HepG2 (cell line): ENCODE results near the gene METRN. TPM values are rescaled to one million over a fixed set of nuclear protein-coding genes. Genes with fewer than 3 reads are reported as not detected.

Experiments
- ATF7-NPFF ChIP-seq: sonication (generic); formaldehyde crosslinking; IDR thresholded peaks from 2 replicates; pipeline ENCODE4 v1.8.1; 2023; ENCODE audit warnings: mild to moderate bottlenecking, low read depth, missing genetic modification reagents, moderate library complexity
- FOXA1 ChIP-seq, 2 experiments: fragments of 450-650 bp in 1 of 2; sonication (generic) in 1 of 2; formaldehyde crosslinking in 1 of 2; IDR thresholded peaks; 2 replicates each; pipeline versions ENCODE4 v1.4.0 to v1.6.1; 2016 to 2020; ENCODE audit warnings: missing genetic modification reagents in 1 of 2
- GPN1 ChIP-seq: sonication (generic); formaldehyde crosslinking; IDR thresholded peaks from 2 replicates; pipeline ENCODE4 v1.5.1; 2020; ENCODE audit warnings: missing genetic modification reagents, borderline replicate concordance
- IKZF4 ChIP-seq: sonication (generic); formaldehyde crosslinking; IDR thresholded peaks from 2 replicates; pipeline ENCODE4 v1.5.1; 2020; ENCODE audit warnings: borderline replicate concordance, mild to moderate bottlenecking, low read depth, missing genetic modification reagents; ENCODE audit errors: not compliant biosample characterization
- IRX3 ChIP-seq: sonication (generic); formaldehyde crosslinking; IDR thresholded peaks from 2 replicates; pipeline ENCODE4 v1.8.1; 2023; ENCODE audit warnings: mild to moderate bottlenecking, low read depth, missing genetic modification reagents, borderline replicate concordance
- MEIS2 ChIP-seq: sonication (generic); formaldehyde crosslinking; IDR thresholded peaks from 2 replicates; pipeline ENCODE4 v1.9.0; 2021; ENCODE audit warnings: mild to moderate bottlenecking, missing genetic modification reagents
- POLR2A ChIP-seq, 2 experiments: IDR thresholded peaks; 2 replicates each; pipeline ENCODE4 v1.6.1; 2011; ENCODE audit warnings: low read depth in 2 of 2, low read length in 2 of 2, mild to moderate bottlenecking in 1 of 2, moderate library complexity in 1 of 2; ENCODE audit not compliant: insufficient read depth in 1 of 2
- REXO4 ChIP-seq: sonication (generic); formaldehyde crosslinking; IDR thresholded peaks from 2 replicates; pipeline ENCODE4 v1.8.0; 2022; ENCODE audit warnings: missing genetic modification reagents, mild to moderate bottlenecking, borderline replicate concordance
- RFXAP ChIP-seq: sonication (generic); formaldehyde crosslinking; IDR thresholded peaks from 2 replicates; pipeline ENCODE4 v1.4.0; 2020; ENCODE audit warnings: missing genetic modification reagents, borderline replicate concordance
- TBL1XR1 ChIP-seq: fragments of 150-350 bp; IDR thresholded peaks from 2 replicates; pipeline ENCODE4 v1.6.1; 2014; ENCODE audit warnings: borderline replicate concordance, low read length; ENCODE audit not compliant: partially characterized antibody
- ZNF234 ChIP-seq: sonication (generic); formaldehyde crosslinking; conservative IDR thresholded peaks from 2 replicates; pipeline ENCODE4 v1.5.1; 2020; ENCODE audit warnings: mild to moderate bottlenecking, missing genetic modification reagents
- ZNF253 ChIP-seq: sonication (generic); formaldehyde crosslinking; IDR thresholded peaks from 2 replicates; pipeline ENCODE4 v1.8.0; 2022; ENCODE audit warnings: mild to moderate bottlenecking, missing genetic modification reagents, borderline replicate concordance
- ZNF552 ChIP-seq: sonication (generic); formaldehyde crosslinking; IDR thresholded peaks from 2 replicates; pipeline ENCODE4 v1.9.0; 2022; ENCODE audit warnings: missing genetic modification reagents, mild to moderate bottlenecking, borderline replicate concordance
- ZNF558 ChIP-seq: sonication (generic); formaldehyde crosslinking; IDR thresholded peaks from 2 replicates; pipeline ENCODE4 v1.9.0; 2022; ENCODE audit warnings: mild to moderate bottlenecking, missing genetic modification reagents, borderline replicate concordance
- ZNF724P ChIP-seq: sonication (generic); formaldehyde crosslinking; IDR thresholded peaks from 2 replicates; pipeline ENCODE4 v1.8.0; 2022; ENCODE audit warnings: missing genetic modification reagents, borderline replicate concordance
- ZNF761 ChIP-seq: sonication (generic); formaldehyde crosslinking; conservative IDR thresholded peaks from 2 replicates; pipeline ENCODE4 v1.4.0; 2020; ENCODE audit warnings: mild to moderate bottlenecking, missing genetic modification reagents
- ZNF776 ChIP-seq: sonication (generic); formaldehyde crosslinking; IDR thresholded peaks from 2 replicates; pipeline ENCODE4 v1.4.0; 2020; ENCODE audit warnings: mild to moderate bottlenecking, missing genetic modification reagents
- polyA plus RNA-seq, 8 experiments: library from polyadenylated mRNA; depleted of rRNA in 3 of 8; stranded (reverse) in 7 of 8; unstranded in 1 of 8; fragments of >200 nt; fragmentation: Illumina TruSeq in 4 of 8; extraction: Trizol in 4 of 8; gene quantifications; 2 replicates each; pipeline versions ENCODE4 v1.2.1 to v1.2.3, GENCODE V29; 2011 to 2016; ENCODE audit warnings: low read depth in 4 of 8, missing spikeins in 1 of 8, mixed read lengths in 1 of 8; ENCODE audit not compliant: insufficient read depth in 1 of 8
- total RNA-seq, 5 experiments: library from RNA; depleted of rRNA; stranded (reverse); fragments of >200 nt; fragmentation: Illumina TruSeq; extraction: Trizol; gene quantifications; 2 replicates each; pipeline ENCODE4 v1.2.3, GENCODE V29; 2016; ENCODE audit warnings: low read depth in 1 of 5
- TF ChIP-seq, protein P1 (sequence below): sonication (generic); formaldehyde crosslinking; conservative IDR thresholded peaks from 2 replicates; pipeline ENCODE4 v1.5.0; 2020; ENCODE audit warnings: missing genetic modification reagents
- TF ChIP-seq, protein P2 (sequence below): IDR thresholded peaks from 2 replicates; pipeline ENCODE4 v1.6.1; 2012; ENCODE audit warnings: inconsistent platforms
- TF ChIP-seq, protein P3 (sequence below): sonication (generic); formaldehyde crosslinking; IDR thresholded peaks from 2 replicates; pipeline ENCODE4 v1.4.0; 2020; ENCODE audit warnings: missing genetic modification reagents

Gene METRN
- total and polyA plus RNA-seq, 2 of the 13 experiments (the other 11 are each of a cell fraction or from before 2014, with no cell fraction given): 25.5 to 46.1 TPM

DNA sequence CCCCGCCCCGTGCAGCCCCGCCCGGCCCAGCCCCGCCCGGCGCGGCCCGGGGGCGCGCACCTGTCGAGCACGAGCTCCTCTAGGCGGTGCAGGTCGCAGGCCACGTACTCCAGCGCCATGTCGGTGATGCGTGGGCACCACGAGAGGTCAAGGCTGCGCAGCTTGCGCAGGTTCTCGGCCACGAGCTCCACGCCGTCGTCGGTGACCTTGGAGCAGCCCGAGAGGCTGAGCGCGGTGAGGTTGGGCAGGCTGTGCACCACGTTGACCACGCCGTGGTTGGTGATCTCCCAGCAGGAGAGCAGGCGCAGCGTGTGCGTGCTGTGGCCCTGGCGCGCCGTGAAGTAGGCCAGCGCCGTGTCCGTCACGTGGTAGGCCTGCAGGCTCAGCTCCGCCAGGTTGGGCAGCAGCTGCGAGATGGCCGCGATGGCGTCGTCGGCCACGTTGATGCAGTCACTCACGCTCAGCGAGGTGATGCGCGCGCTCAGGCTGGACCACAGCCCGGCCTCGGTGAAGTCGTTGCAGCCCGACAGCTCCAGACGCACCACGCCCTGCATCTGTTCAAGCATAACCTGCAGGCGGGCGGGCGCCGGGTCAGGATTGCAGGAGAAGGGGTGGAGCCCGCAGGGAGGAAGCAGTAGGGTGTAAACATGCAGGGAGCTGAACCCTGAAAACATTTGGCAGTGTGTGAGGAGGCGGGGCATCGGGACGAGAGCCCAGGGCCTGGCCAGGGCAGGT lies 19.4 kb upstream of the METRN start (continued):
- TF ChIP-seq, protein P1, sequence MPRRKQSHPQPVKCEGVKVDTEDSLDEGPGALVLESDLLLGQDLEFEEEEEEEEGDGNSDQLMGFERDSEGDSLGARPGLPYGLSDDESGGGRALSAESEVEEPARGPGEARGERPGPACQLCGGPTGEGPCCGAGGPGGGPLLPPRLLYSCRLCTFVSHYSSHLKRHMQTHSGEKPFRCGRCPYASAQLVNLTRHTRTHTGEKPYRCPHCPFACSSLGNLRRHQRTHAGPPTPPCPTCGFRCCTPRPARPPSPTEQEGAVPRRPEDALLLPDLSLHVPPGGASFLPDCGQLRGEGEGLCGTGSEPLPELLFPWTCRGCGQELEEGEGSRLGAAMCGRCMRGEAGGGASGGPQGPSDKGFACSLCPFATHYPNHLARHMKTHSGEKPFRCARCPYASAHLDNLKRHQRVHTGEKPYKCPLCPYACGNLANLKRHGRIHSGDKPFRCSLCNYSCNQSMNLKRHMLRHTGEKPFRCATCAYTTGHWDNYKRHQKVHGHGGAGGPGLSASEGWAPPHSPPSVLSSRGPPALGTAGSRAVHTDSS: 0 out of 2 replicates have a peak, but pooled peaks have one; percentile 51
- TF ChIP-seq ATF7-NPFF (CRISPR knock-in tag) (peak; percentile 74; the same call in 1 of the 2 replicates), IKZF4 (CRISPR knock-in tag) (peak; percentile 75), ZNF234 (CRISPR knock-in tag) (no peak), RFXAP (CRISPR knock-in tag) (no peak), REXO4 (CRISPR knock-in tag) (0 out of 2 replicates have a peak, but pooled peaks have one; percentile 83), GPN1 (peak; percentile 23; the same call in 1 of the 2 replicates), TBL1XR1 (no peak), ZNF724P (peak; percentile 86), IRX3 (no peak), ZNF761 (no peak), FOXA1 (IDR thresholded peaks at IDR 0.05) (no peak), FOXA1 (CRISPR knock-in tag; IDR thresholded peaks at IDR 0.05) (peak; percentile 28), ZNF558 (peak; percentile 66; the same call in 1 of the 2 replicates), MEIS2 (CRISPR knock-in tag) (no peak), ZNF776 (CRISPR knock-in tag) (peak; percentile 86; the same call in 1 of the 2 replicates), POLR2A (IDR thresholded peaks at IDR 0.05; ENCODE audit: insufficient read depth in 1 of 2, low read depth in 2 of 2, low read length in 2 of 2) (0 out of 4 replicates have a peak, but pooled peaks of 1 of the 2 experiments have one; percentile 49), ZNF253 (CRISPR knock-in tag) (peak; percentile 92; the same call in 1 of the 2 replicates), ZNF552 (CRISPR knock-in tag) (0 out of 2 replicates have a peak, but pooled peaks have one; percentile 44)
- TF ChIP-seq, protein P2, sequence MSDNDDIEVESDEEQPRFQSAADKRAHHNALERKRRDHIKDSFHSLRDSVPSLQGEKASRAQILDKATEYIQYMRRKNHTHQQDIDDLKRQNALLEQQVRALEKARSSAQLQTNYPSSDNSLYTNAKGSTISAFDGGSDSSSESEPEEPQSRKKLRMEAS: peak; percentile 94
- TF ChIP-seq, protein P3, sequence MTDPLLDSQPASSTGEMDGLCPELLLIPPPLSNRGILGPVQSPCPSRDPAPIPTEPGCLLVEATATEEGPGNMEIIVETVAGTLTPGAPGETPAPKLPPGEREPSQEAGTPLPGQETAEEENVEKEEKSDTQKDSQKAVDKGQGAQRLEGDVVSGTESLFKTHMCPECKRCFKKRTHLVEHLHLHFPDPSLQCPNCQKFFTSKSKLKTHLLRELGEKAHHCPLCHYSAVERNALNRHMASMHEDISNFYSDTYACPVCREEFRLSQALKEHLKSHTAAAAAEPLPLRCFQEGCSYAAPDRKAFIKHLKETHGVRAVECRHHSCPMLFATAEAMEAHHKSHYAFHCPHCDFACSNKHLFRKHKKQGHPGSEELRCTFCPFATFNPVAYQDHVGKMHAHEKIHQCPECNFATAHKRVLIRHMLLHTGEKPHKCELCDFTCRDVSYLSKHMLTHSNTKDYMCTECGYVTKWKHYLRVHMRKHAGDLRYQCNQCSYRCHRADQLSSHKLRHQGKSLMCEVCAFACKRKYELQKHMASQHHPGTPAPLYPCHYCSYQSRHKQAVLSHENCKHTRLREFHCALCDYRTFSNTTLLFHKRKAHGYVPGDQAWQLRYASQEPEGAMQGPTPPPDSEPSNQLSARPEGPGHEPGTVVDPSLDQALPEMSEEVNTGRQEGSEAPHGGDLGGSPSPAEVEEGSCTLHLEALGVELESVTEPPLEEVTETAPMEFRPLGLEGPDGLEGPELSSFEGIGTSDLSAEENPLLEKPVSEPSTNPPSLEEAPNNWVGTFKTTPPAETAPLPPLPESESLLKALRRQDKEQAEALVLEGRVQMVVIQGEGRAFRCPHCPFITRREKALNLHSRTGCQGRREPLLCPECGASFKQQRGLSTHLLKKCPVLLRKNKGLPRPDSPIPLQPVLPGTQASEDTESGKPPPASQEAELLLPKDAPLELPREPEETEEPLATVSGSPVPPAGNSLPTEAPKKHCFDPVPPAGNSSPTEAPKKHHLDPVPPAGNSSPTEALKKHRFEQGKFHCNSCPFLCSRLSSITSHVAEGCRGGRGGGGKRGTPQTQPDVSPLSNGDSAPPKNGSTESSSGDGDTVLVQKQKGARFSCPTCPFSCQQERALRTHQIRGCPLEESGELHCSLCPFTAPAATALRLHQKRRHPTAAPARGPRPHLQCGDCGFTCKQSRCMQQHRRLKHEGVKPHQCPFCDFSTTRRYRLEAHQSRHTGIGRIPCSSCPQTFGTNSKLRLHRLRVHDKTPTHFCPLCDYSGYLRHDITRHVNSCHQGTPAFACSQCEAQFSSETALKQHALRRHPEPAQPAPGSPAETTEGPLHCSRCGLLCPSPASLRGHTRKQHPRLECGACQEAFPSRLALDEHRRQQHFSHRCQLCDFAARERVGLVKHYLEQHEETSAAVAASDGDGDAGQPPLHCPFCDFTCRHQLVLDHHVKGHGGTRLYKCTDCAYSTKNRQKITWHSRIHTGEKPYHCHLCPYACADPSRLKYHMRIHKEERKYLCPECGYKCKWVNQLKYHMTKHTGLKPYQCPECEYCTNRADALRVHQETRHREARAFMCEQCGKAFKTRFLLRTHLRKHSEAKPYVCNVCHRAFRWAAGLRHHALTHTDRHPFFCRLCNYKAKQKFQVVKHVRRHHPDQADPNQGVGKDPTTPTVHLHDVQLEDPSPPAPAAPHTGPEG (CRISPR knock-in tag): peak; percentile 92
